MM.1S (cell line): Measurements from ENCODE around the gene TANC1.

ENCODE experiments used
- DNase-seq: peaks from one replicate; pipeline ENCODE4 v3.0.0-alpha.2; 2015
- H2AFZ ChIP-seq: fragments of 300-600 bp; sonication (generic); 2 replicates; pipeline ENCODE4 v1.6.0; 2016; ENCODE audit warnings: antibody characterized with exemption, low read length
- H3F3A ChIP-seq: fragments of 300-600 bp; sonication (generic); 2 replicates; pipeline ENCODE4 v1.6.1; 2016; ENCODE audit warnings: mild to moderate bottlenecking, antibody characterized with exemption, low read length, moderate library complexity, mixed read lengths; ENCODE audit not compliant: insufficient read depth
- H3K27ac ChIP-seq: fragments of 300-600 bp; sonication (generic); 2 replicates; pipeline ENCODE4 v1.5.1; 2016; ENCODE audit warnings: mild to moderate bottlenecking, low read length
- H3K27me3 ChIP-seq: fragments of 300-600 bp; sonication (generic); replicated peaks from 2 replicates; pipeline ENCODE4 v1.6.0; 2016; ENCODE audit warnings: low read length; ENCODE audit not compliant: insufficient read depth
- H3K36me3 ChIP-seq: fragments of 300-600 bp; sonication (generic); replicated peaks from 2 replicates; pipeline ENCODE4 v1.6.1; 2016; ENCODE audit warnings: mild to moderate bottlenecking, low read length, mixed read lengths; ENCODE audit not compliant: insufficient read depth
- H3K4me1 ChIP-seq: fragments of 300-600 bp; sonication (generic); 2 replicates; pipeline ENCODE4 v1.6.1; 2016; ENCODE audit warnings: low read length, mixed read lengths
- H3K4me2 ChIP-seq: fragments of 300-600 bp; sonication (generic); 2 replicates; pipeline ENCODE4 v1.6.0; 2016; ENCODE audit warnings: low read depth, low read length
- H3K4me3 ChIP-seq: fragments of 300-600 bp; sonication (generic); 2 replicates; pipeline ENCODE4 v1.5.1; 2016; ENCODE audit warnings: low read length, mixed read lengths
- H3K79me2 ChIP-seq: fragments of 300-600 bp; sonication (generic); 2 replicates; pipeline ENCODE4 v1.6.1; 2016; ENCODE audit warnings: mixed run types, low read length, mixed read lengths
- H3K9ac ChIP-seq: fragments of 300-600 bp; sonication (generic); 2 replicates; pipeline ENCODE4 v1.6.1; 2016; ENCODE audit warnings: low read length, mixed read lengths
- H3K9me2 ChIP-seq: fragments of 300-600 bp; sonication (generic); replicated peaks from 2 replicates; pipeline ENCODE4 v1.6.1; 2016; ENCODE audit warnings: mild to moderate bottlenecking, low read length, mixed read lengths; ENCODE audit not compliant: insufficient read depth
- H3K9me3 ChIP-seq: fragments of 300-600 bp; sonication (generic); replicated peaks from 2 replicates; pipeline ENCODE4 v1.6.1; 2016; ENCODE audit warnings: mild to moderate bottlenecking, low read length, mixed read lengths; ENCODE audit not compliant: insufficient read depth
- H4K20me1 ChIP-seq: fragments of 300-600 bp; sonication (generic); 2 replicates; pipeline ENCODE4 v1.6.1; 2016; ENCODE audit warnings: mild to moderate bottlenecking, low read length, moderate library complexity, mixed read lengths; ENCODE audit not compliant: insufficient read depth
- EZH2 ChIP-seq: fragments of 300-600 bp; sonication (generic); optimal IDR thresholded peaks from 2 replicates; pipeline ENCODE3; 2017; ENCODE audit warnings: low read depth, mild to moderate bottlenecking, antibody characterized with exemption, low read length, mixed read lengths
- EZH2phosphoT487 ChIP-seq: fragments of 300-600 bp; sonication (generic); IDR thresholded peaks from 2 replicates; pipeline ENCODE4 v1.6.1; 2018; ENCODE audit warnings: antibody characterized with exemption, low read length
- TF ChIP-seq, protein P1 (sequence below): fragments of 300-600 bp; sonication (generic); IDR thresholded peaks from 2 replicates; pipeline ENCODE4 v1.5.1; 2016; ENCODE audit warnings: antibody characterized with exemption, low read length, mixed read lengths

TANC1 gene

DNA sequence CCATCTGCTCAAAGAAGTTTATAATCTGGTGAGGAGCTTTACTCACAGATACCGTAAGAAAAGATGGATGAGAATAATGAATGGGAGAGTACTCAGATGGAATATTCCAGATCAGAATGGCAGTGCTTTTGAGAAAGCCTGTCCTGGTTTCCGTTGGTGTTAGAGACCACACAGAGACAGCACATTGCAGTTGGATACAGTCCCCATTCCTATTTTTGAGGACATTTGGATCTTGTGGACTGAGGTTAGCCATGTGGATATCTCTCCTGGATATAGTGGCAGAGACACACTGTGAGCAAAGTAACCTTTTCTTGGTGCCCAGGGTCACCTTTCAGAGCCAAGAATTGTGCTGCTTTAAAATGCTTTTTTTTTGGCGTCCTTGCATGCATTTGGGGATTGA lies 63.7 kb downstream of the TANC1 start:
- H3K27me3 ChIP-seq = no peaks in the 10 kb centered on the region
- H3K4me2 ChIP-seq = no peak overlapping the region
- no peaks in the 10 kb centered on the region for H3K9me2 ChIP-seq
- H3K27ac ChIP-seq = no peak overlapping the region
- H3K9me3 ChIP-seq = no peaks in the 10 kb centered on the region
- DNase-seq = no peak
- H2AFZ ChIP-seq = no peak overlapping the region
- no peaks in the 10 kb centered on the region for H3K79me2 ChIP-seq
- H3K36me3 ChIP-seq = no peaks in the 10 kb centered on the region
- TF ChIP-seq EZH2phosphoT487 (no peak), EZH2 (no peak)
- TF ChIP-seq, protein P1, sequence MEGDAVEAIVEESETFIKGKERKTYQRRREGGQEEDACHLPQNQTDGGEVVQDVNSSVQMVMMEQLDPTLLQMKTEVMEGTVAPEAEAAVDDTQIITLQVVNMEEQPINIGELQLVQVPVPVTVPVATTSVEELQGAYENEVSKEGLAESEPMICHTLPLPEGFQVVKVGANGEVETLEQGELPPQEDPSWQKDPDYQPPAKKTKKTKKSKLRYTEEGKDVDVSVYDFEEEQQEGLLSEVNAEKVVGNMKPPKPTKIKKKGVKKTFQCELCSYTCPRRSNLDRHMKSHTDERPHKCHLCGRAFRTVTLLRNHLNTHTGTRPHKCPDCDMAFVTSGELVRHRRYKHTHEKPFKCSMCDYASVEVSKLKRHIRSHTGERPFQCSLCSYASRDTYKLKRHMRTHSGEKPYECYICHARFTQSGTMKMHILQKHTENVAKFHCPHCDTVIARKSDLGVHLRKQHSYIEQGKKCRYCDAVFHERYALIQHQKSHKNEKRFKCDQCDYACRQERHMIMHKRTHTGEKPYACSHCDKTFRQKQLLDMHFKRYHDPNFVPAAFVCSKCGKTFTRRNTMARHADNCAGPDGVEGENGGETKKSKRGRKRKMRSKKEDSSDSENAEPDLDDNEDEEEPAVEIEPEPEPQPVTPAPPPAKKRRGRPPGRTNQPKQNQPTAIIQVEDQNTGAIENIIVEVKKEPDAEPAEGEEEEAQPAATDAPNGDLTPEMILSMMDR = no peak
- H3K9ac ChIP-seq = no peak overlapping the region
- H4K20me1 ChIP-seq = no peaks in the 10 kb centered on the region
- H3F3A ChIP-seq = no peaks in the 10 kb centered on the region
- H3K4me1 ChIP-seq = no peaks in the 10 kb centered on the region
- H3K4me3 ChIP-seq = no peak overlapping the region

DNA sequence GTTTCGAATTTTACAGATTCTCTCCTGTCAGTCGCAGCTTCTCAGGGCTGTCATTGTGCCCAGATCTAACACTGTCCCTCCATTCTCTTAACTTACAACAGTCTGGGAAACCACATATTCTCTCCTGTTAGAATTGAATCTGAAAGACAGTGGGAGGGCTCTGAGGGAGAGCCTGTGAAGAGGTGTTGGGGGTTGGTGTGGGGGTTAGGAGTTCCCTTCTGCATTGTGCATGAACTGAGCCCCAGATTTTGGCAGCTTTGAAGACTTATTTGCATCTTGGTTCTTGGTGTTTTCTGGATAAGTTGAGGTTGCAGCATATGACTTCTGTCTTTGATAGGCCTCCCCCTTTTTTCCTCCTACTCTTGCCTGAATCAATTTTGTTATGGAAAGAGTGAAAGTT lies 64.1 kb downstream of the TANC1 start:
- Histone ChIP-seq H3K4me3 (no peak overlapping the region), H3K27me3 (no peaks in the 10 kb centered on the region), H3K4me2 (no peak overlapping the region), H3F3A (no peaks in the 10 kb centered on the region), H3K9ac (no peak overlapping the region), H2AFZ (no peak overlapping the region), H3K9me2 (no peaks in the 10 kb centered on the region), H4K20me1 (no peaks in the 10 kb centered on the region), H3K27ac (no peak overlapping the region), H3K36me3 (no peaks in the 10 kb centered on the region), H3K4me1 (no peaks in the 10 kb centered on the region), H3K9me3 (no peaks in the 10 kb centered on the region), H3K79me2 (no peaks in the 10 kb centered on the region)
- DNase-seq = no peak
- TF ChIP-seq, protein P1 = no peak
- TF ChIP-seq EZH2 (no peak), EZH2phosphoT487 (no peak)

DNA sequence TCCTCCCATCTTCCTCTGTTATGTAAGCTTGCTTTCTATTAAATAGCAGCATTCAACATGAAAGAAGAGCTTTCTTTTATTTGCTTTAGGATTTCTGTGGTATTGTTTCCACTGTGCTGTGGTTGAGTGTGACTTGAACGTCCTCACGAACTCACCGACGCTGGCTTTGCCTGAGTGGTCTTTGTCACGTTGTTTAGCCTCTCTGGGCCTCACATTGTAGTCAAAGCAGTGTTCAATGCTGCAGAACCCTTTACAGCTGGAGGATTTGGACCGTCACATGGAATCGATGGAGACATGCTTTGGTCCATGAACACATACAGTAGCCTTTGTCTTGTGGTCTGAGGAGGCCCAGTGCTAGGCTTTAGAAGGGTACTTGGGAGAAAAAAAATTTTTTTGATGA lies 66.3 kb downstream of the TANC1 start:
- no peak overlapping the region for H3K4me2 ChIP-seq
- no peak overlapping the region for H3K4me3 ChIP-seq
- H3K9ac ChIP-seq = no peak overlapping the region
- no peaks in the 10 kb centered on the region for H3K27me3 ChIP-seq
- TF ChIP-seq EZH2 (no peak), EZH2phosphoT487 (no peak)
- TF ChIP-seq, protein P1 = no peak
- no peak for DNase-seq
- H3K27ac ChIP-seq = no peak overlapping the region
- no peaks in the 10 kb centered on the region for H4K20me1 ChIP-seq
- H3K36me3 ChIP-seq = no peaks in the 10 kb centered on the region
- H3K79me2 ChIP-seq = no peaks in the 10 kb centered on the region
- H3K9me2 ChIP-seq = no peaks in the 10 kb centered on the region
- H3K9me3 ChIP-seq = no peaks in the 10 kb centered on the region
- H3F3A ChIP-seq = no peaks in the 10 kb centered on the region
- no peaks in the 10 kb centered on the region for H3K4me1 ChIP-seq
- no peak overlapping the region for H2AFZ ChIP-seq
